ENCODE measurements around the gene USP17L20. TPM values are rescaled to one million over a fixed set of nuclear protein-coding genes. Genes with fewer than 3 reads are reported as not detected.
"Not testable (repeated sequence)": the region's sequence is repeated elsewhere in the genome, so short reads cannot be mapped to it uniquely, and the experiment has no call there.

USP17L20 gene
- not detected for polyA plus RNA-seq (ENCODE audit: insufficient read length in 10 of 10)
- long read RNA-seq, donor 1, result 0 reads
- long read RNA-seq, donor 2, result 0 reads
- long read RNA-seq, donor 3, result 0 reads
- long read RNA-seq, donor 4, result 0 reads
- long read RNA-seq, donor 5, result 0 reads
- long read RNA-seq, donor 6, result 0 reads
- long read RNA-seq, donor 7, result 0 reads
- long read RNA-seq, donor 8, result 0 reads
- long read RNA-seq, donor 9, result 0 reads

GRCh38 chr4:9257824-9258223 is at the start of gene USP17L20:
USP17L20 (plus strand) TSS chr4:9258124; CDS start chr4:9258124, 0 bp downstream.
- not testable (repeated sequence) for DNase-seq

- not testable (repeated sequence) for DNase-seq
These were observed 47.6 kb upstream of the USP17L20 start, which contains the start of gene USP17L10 for GRCh38 chr4:9210357-9210756. USP17L10 (plus strand) TSS chr4:9210657; CDS start chr4:9210657, 0 bp downstream.

- DNase-seq, result not testable (repeated sequence)
These were observed 43.2 kb upstream of the USP17L20 start for GRCh38 chr4:9214701-9215100.

- not testable (repeated sequence) for DNase-seq
These were observed 42.8 kb upstream of the USP17L20 start, which contains the start of gene USP17L11 for GRCh38 chr4:9215105-9215504. USP17L11 (plus strand) TSS chr4:9215405; CDS start chr4:9215405, 0 bp downstream.

GRCh38 chr4:9219852-9220251 is 38.1 kb upstream of the USP17L20 start, which contains the start of gene USP17L12:
USP17L12 (plus strand) TSS chr4:9220152; CDS start chr4:9220152, 0 bp downstream.
- DNase-seq, result not testable (repeated sequence)

GRCh38 chr4:9224596-9224995 is 33.3 kb upstream of the USP17L20 start, which contains the start of gene USP17L13:
USP17L13 (plus strand) TSS chr4:9224896; CDS start chr4:9224896, 0 bp downstream.
- DNase-seq, result not testable (repeated sequence)

GRCh38 chr4:9230249-9230648 is 27.7 kb upstream of the USP17L20 start:
- not testable (repeated sequence) for DNase-seq

GRCh38 chr4:9234085-9234484 is 23.8 kb upstream of the USP17L20 start, which contains the start of gene USP17L15:
USP17L15 (plus strand) TSS chr4:9234385; CDS start chr4:9234385, 0 bp downstream.
- not testable (repeated sequence) for DNase-seq

GRCh38 chr4:9238461-9238860 is 19.5 kb upstream of the USP17L20 start:
- DNase-seq, result not testable (repeated sequence)

GRCh38 chr4:9243579-9243978 is 14.3 kb upstream of the USP17L20 start, which contains the start of gene USP17L17:
USP17L17 (plus strand) TSS chr4:9243879; CDS start chr4:9243879, 0 bp downstream.
- DNase-seq, result not testable (repeated sequence)

- not testable (repeated sequence) for DNase-seq
These were observed 9.8 kb upstream of the USP17L20 start, which contains the start of gene USP17L18 for GRCh38 chr4:9247953-9248680. USP17L18 (plus strand) TSS chr4:9248630; CDS start chr4:9248630, 0 bp downstream.

GRCh38 chr4:9253078-9253477 is 4.8 kb upstream of the USP17L20 start, which contains the start of gene USP17L19:
USP17L19 (plus strand) TSS chr4:9253378; CDS start chr4:9253378, 0 bp downstream.
- DNase-seq, result not testable (repeated sequence)

- DNase-seq, result not testable (repeated sequence)
These were observed 4.6 kb downstream of the USP17L20 start, which contains the start of gene USP17L21 for GRCh38 chr4:9262572-9262971. USP17L21 (plus strand) TSS chr4:9262872; CDS start chr4:9262872, 0 bp downstream.

- not testable (repeated sequence) for DNase-seq
These were observed 9.4 kb downstream of the USP17L20 start, which contains the start of gene USP17L22 for GRCh38 chr4:9267319-9267718. USP17L22 (plus strand) TSS chr4:9267619; CDS start chr4:9267619, 0 bp downstream.

- DNase-seq, result not testable (repeated sequence)
These were observed 13.8 kb downstream of the USP17L20 start for GRCh38 chr4:9271719-9272118.

Other genes starting within 250 kb of the USP17L20 start
- gene FAM90A26, start 87.7 kb upstream of the USP17L20 start, polyA plus RNA-seq (ENCODE audit: insufficient read length in 10 of 10), result under 1 TPM in 2 of 10 donors, not detected in 8; 0.13 to 0.20 TPM
- not detected for gene USP17L10, start 47.5 kb upstream of the USP17L20 start, polyA plus RNA-seq (ENCODE audit: insufficient read length in 10 of 10)
- not detected for gene USP17L11, start 42.7 kb upstream of the USP17L20 start, polyA plus RNA-seq (ENCODE audit: insufficient read length in 10 of 10)
- not detected for gene USP17L12, start 38.0 kb upstream of the USP17L20 start, polyA plus RNA-seq (ENCODE audit: insufficient read length in 10 of 10)
- gene USP17L13, start 33.2 kb upstream of the USP17L20 start, polyA plus RNA-seq (ENCODE audit: insufficient read length in 10 of 10), result not detected
- not detected for gene USP17L15, start 23.7 kb upstream of the USP17L20 start, polyA plus RNA-seq (ENCODE audit: insufficient read length in 10 of 10)
- gene USP17L17, start 14.2 kb upstream of the USP17L20 start, polyA plus RNA-seq (ENCODE audit: insufficient read length in 10 of 10), result not detected
- gene USP17L18, start 9.5 kb upstream of the USP17L20 start, polyA plus RNA-seq (ENCODE audit: insufficient read length in 10 of 10), result not detected
- gene USP17L19, start 4.7 kb upstream of the USP17L20 start, polyA plus RNA-seq (ENCODE audit: insufficient read length in 10 of 10), result not detected
- gene USP17L21, start 4.7 kb downstream of the USP17L20 start, polyA plus RNA-seq (ENCODE audit: insufficient read length in 10 of 10), result not detected
- not detected for gene USP17L22, start 9.5 kb downstream of the USP17L20 start, polyA plus RNA-seq (ENCODE audit: insufficient read length in 10 of 10)
- gene USP17L24, start 67.0 kb downstream of the USP17L20 start, polyA plus RNA-seq (ENCODE audit: insufficient read length in 10 of 10), result not detected
- gene USP17L25, start 71.8 kb downstream of the USP17L20 start, polyA plus RNA-seq (ENCODE audit: insufficient read length in 10 of 10), result not detected
- not detected for gene USP17L26, start 76.5 kb downstream of the USP17L20 start, polyA plus RNA-seq (ENCODE audit: insufficient read length in 10 of 10)
- not detected for gene USP17L5, start 81.3 kb downstream of the USP17L20 start, polyA plus RNA-seq (ENCODE audit: insufficient read length in 10 of 10)
- not detected for gene USP17L27, start 86.0 kb downstream of the USP17L20 start, polyA plus RNA-seq (ENCODE audit: insufficient read length in 10 of 10)
- not detected for gene USP17L28, start 90.8 kb downstream of the USP17L20 start, polyA plus RNA-seq (ENCODE audit: insufficient read length in 10 of 10)
- gene USP17L29, start 95.5 kb downstream of the USP17L20 start, polyA plus RNA-seq (ENCODE audit: insufficient read length in 10 of 10), result not detected
- not detected for gene USP17L30, start 105.0 kb downstream of the USP17L20 start, polyA plus RNA-seq (ENCODE audit: insufficient read length in 10 of 10)
- gene DEFB131A, start 186.3 kb downstream of the USP17L20 start, polyA plus RNA-seq (ENCODE audit: insufficient read length in 10 of 10), result not detected